Measurements from ENCODE around the gene SYNE1. TPM values are rescaled to one million over a fixed set of nuclear protein-coding genes. Genes with fewer than 3 reads are reported as not detected.
A peak's percentile ranks its signal among the peaks of the same experiment; 100 is the strongest.

Gene SYNE1
- total RNA-seq, 1 donor from 2014 or later, result 233 TPM

- TF ChIP-seq CTCF (IDR thresholded peaks at IDR 0.05), result no peak
- DNase-seq (ENCODE audit: low spot score in 2 of 2), result no peak
- peaks cover 55 to 67% of the 10 kb centered on the region in 2 donors for H3K36me3 ChIP-seq
- H3K9me3 ChIP-seq, result no peaks in the 10 kb centered on the region
- H3K4me3 ChIP-seq, result no peak overlapping the region
- intact Hi-C loops (cut with DNase I), result loop anchor here (5.0 kb wide), 1 partner anchor 93 kb away; no protein-coding TSS in a partner anchor
- no peaks in the 10 kb centered on the region for H3K4me1 ChIP-seq
- H3K27ac ChIP-seq, result no peak overlapping the region
- H3K27me3 ChIP-seq, result no peaks in the 10 kb centered on the region
Observed at GRCh38 chr6:152154559-152155356, 482.4 kb downstream of the SYNE1 start.

DNA sequence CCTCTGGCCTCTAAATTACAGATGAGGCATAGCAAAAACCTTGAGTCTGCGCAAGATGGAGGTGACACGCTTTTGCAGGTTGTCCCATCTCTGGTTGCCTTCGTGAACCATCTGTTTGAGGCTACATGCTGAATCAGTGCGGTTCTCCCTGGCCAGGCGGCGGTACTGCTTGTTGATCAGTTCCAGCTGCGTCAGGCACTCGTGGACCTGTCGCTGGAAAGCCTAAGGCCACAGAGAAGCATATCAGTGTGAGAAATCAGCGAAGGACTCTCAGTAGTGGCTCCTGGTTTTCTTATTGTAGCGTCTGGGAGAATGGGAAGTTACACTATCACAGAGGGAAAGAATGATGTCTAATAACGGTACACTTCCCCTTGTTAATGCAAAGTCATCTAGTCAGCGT lies 485.2 kb downstream of the SYNE1 start:
- Histone ChIP-seq H3K36me3 (peaks cover 76 to 90% of the 10 kb centered on the region in 2 donors), H3K9me3 (no peaks in the 10 kb centered on the region), H3K27ac (no peak overlapping the region), H3K27me3 (no peaks in the 10 kb centered on the region), H3K4me3 (no peak overlapping the region), H3K4me1 (peaks cover 0 to 1% of the 10 kb centered on the region in 2 donors)
- no peak for TF ChIP-seq CTCF (IDR thresholded peaks at IDR 0.05)
- DNase-seq (ENCODE audit: low spot score in 2 of 2), result no peak
- intact Hi-C loops (cut with DNase I), result loop anchor here (5.0 kb wide), 1 partner anchor 95 kb away; no protein-coding TSS in a partner anchor

GRCh38 chr6:152150196-152150595 lies 487.0 kb downstream of the SYNE1 start:
- peaks cover 3 to 5% of the 10 kb centered on the region in 2 donors for H3K4me1 ChIP-seq
- no peak overlapping the region for H3K27ac ChIP-seq
- no peak for DNase-seq (ENCODE audit: low spot score in 2 of 2)
- no peak for TF ChIP-seq CTCF (IDR thresholded peaks at IDR 0.05)
- no peaks in the 10 kb centered on the region for H3K9me3 ChIP-seq
- intact Hi-C loops (cut with DNase I), result loop anchor here (5.0 kb wide), 1 partner anchor 97 kb away; no protein-coding TSS in a partner anchor
- no peak overlapping the region for H3K4me3 ChIP-seq
- peaks cover 77 to 84% of the 10 kb centered on the region in 2 donors for H3K36me3 ChIP-seq
- H3K27me3 ChIP-seq, result no peaks in the 10 kb centered on the region

DNA sequence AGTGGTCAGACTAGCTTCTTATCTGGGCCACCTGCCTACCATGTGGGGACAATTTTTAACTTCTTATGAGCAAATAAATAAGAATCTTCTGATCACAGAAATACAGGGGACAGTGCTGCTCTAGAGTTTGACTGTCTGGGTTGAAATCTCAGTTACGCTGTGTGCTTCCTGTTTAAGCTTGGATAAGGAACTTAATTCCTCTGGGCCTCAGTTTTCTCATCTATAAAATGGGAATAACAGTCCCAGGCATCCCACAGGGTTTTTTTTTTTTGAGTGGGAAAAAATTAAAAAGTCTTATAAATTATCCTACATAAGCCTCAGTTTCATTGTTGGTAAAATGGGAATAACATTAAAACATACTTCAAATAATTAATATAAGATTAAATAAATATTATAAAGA lies 488.8 kb downstream of the SYNE1 start:
- Histone ChIP-seq H3K9me3 (no peaks in the 10 kb centered on the region), H3K27me3 (no peaks in the 10 kb centered on the region), H3K36me3 (peaks cover 80 to 82% of the 10 kb centered on the region in 2 donors), H3K4me3 (no peak overlapping the region), H3K4me1 (peaks cover 3 to 5% of the 10 kb centered on the region in 2 donors), H3K27ac (no peak overlapping the region)
- DNase-seq (ENCODE audit: low spot score in 2 of 2), result no peak
- TF ChIP-seq CTCF (IDR thresholded peaks at IDR 0.05), result no peak
- intact Hi-C loops (cut with DNase I), result no loop called here

DNA sequence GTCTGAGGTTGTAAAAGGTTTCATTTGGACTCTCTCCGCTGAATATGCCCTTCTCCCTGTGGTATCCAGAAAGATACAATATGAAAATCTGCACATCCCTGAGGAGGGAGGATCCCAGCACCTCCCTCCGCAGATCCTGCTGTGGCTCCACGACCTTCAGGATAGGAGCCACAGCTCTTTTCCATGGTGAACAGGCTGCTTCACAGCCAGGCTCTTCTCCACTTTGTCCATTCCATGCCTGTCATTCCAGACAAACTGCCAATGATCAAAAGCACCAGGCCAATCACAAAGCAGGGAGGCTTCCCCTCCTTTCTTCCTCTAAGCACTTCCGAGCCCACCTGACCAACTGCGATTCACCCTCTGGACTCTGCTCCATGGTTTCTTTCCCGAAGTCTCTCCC lies 489.9 kb downstream of the SYNE1 start:
- Histone ChIP-seq H3K36me3 (peaks cover 82 to 86% of the 10 kb centered on the region in 2 donors), H3K9me3 (no peaks in the 10 kb centered on the region), H3K4me1 (peaks cover 3 to 5% of the 10 kb centered on the region in 2 donors), H3K4me3 (no peak overlapping the region), H3K27ac (peak overlapping the region in 1 of 2 donors; percentile 36), H3K27me3 (no peaks in the 10 kb centered on the region)
- TF ChIP-seq CTCF (IDR thresholded peaks at IDR 0.05), result no peak
- intact Hi-C loops (cut with DNase I), result no loop called here
- no peak for DNase-seq (ENCODE audit: low spot score in 2 of 2)

Data from ascending aorta (tissue), 2 donors.